Fibroblast of peridontal ligament (primary cell): ENCODE measurements around the gene ETS1.

Source experiments
- DNase-seq: peaks from one replicate; pipeline ENCODE4 v3.0.0-alpha.2; 2010; ENCODE audit errors: extremely low read depth

Gene ETS1

DNA sequence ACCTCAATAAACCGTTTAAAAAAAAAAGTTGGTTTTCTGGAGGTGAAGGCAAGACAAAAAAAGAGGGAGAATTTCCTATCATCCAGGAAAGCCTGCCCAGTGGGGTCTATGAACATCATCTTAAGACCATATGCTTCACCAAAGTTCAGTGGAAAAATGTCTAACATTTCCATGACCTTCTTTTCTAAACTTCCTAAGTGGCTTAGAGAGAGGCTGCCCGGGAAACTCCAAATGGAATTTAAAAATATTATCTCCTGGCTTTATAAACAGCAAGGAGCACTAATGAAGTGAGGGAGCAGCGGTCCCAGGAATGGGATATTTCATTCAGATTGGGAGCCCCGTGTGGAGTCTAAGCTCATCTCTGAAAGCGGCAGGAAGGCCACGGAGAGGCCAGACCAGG lies 46.9 kb downstream of the ETS1 start:
- DNase-seq = no peak

DNA sequence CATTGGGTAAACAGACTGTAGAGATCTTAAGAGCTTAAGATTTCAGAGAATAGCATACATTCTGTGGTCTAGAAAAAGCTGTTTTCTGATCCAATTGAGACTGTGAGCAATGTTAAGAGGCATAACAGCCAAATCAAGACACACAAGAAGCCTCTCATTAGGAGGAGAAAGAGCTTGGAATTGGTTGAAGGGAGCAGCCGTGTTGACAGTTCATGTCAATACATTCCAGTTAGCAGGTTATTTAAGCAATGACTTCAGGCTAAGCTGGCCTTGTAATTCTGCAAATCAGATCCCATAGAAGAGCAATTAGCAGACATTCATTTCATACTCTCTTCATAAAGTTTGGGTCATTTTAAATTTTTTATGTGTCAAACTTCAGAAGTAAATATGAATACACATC lies 50.9 kb downstream of the ETS1 start:
- DNase-seq = no peak

DNA sequence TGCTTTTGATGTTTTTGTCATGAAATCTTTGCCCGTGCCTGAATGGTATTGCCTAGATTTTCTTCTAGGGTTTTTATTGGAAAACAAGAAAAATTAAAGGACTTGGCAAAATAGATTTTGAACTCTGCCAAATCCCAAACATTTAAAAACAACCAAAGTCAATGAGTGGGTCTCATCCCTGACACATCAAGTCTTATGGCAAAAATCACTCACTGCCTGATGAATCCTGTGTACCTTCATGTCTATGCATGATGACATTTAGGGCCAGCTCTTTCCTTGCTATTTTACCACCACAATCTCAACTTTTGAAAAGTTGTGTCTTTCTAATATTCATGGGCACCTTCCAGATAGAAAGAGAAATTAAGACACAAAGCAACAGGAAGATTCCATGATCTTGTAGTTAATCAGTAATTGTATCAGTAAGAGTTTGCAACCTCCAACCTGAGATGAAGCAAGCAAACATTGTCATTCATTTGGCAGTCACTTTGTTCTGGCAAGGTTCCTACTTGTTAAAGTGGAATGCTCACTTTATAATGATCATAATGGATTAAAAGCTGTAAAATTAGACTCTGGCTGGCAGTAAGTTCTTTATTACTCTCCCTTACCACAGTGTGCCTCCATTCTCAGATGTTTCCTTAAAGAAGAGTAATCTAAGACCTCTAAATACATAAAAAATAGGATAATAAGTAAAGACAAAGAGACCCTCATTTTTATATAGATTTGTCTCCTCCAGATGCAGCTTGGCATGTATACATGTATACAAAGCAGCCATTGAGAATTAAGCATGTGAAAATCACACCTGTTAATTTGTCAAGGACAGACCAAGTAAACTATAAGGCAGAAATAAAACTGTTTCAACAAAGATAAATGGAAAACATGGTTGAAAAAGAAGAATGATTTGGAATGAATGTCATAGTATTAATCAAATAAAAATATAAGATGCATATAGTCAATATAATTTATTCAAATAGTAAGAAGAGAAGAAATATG lies 51.6 kb downstream of the ETS1 start:
- DNase-seq = no peak

DNA sequence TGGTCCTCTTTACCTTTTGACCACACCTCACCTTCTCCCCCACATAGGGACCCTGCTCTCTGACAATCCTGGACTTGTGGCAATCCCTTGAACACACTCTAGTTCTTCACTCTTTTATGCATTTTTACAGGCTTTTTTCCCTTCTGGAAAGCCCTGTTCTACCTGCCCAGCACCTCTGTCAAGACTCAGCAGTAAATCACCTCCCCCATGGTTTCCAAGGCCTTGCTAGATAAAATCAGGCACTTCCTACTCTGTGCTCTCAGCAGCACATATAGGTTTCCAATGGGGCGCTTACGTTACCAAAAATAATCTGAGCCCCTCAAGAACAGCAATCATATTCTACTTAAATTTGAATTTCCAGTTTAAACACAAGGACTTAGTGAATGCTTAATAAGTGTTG lies 53.9 kb downstream of the ETS1 start:
- DNase-seq = no peak

DNA sequence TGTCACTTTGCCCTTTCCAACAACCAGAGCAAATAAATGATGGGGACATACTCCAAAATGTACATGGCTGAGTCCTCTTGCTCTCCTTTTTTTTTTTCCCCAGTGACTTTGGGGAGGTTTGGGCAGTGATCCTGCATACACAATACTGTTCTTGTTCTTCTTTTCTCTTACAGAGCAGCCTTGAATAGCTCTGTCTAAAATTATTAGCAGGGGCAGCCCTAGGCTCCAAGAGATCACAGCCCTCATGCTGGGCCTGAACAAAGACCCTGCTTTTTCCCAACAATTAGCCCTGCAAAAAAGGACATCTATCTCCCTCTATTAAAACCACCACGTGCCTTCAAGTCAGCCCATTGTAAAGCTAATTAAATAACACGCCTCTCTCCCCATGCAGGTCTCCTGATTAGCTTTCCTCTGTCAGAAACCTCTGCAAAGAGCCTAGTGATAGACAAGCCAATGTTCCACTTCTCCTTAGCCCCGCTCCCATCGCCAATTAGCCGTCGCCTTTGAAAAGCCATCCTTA lies 54.7 kb downstream of the ETS1 start:
- DNase-seq = no peak

DNA sequence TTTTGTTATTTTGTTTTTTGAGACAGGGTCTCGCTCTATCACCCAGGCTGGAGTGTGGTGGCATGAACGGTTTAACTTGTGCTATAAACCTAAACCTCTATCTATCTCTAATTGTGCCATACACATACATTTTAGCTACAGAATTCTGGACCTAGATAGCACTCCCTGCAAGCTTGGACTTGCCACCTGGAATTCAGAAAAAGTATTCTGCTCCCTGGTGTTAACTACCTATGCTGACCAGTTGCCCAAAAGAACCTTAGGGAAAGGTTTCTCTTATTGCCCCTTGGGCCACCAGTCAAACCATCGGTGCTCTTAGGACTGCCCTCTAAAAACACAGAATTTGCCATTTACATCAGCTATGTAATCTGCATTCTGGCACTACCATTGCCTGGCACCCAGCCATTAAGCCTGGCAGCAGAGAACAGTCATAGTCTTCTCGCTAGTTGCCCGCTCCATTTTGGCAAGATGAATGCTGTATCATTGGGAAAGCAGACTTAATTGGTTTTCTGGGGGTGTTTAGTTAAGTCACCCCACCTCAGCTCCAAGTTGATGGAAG lies 55.3 kb downstream of the ETS1 start:
- no peak for DNase-seq

DNA sequence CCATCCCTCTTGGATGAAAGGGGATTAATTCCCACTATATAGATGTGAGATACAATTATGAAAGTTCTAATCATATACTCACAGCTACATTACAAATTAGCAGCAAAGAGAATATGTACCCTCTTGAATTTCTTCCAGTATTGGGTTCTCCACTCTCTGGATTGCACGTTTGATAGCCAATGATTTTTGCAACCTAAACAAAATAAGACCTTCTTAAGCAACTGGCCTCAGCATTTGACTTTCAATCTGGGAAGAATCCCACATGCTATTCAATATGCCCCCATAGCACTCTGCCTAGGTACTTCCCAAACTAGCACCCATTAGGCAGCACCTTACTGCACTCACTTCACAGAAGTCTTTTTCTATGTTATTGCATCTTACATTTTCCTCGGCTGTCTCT lies 55.8 kb downstream of the ETS1 start:
- no peak for DNase-seq

DNA sequence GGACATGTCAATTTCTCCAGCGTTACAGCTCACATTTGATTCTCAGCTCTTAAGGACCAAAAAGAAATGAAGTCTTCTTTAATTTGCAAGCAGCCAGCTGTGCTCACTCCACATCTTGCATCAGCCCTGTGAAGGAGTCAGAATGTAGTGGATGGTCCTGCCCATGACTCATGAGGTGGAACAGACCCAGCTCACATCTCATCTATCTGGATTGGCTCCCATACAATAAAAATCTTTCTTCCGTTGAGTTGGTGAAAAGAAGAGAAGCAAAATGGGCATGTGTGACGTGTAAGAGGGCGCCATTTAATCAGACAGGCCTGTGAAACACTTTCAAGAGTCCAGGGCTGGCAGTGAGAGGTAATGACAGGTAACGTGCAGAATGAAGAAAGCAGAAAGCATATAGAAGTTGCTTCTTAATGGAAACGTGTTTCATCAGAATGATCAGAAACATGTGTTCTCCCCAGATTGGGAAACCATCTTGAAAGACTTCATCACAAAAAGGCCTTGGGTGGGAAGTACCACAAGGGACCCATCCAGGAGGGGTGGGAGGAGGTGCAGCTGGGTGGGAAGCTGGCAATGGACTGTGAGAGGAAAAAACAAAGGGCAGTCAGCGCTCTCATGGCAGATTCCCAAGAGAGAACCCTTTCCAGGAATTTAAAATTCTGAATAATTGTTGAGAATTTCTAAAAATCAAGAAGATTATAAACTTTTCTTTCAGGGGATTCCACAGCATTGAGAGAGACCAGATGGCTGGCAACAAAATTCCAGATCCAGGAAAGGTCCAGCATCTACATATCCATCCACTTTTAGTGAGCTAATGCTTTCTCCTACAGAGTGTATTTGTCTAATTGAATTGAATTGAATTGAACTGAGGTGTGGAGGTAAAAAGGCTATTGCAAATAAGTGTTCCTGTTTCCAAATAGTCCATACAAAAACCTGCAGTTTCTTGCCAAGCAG lies 57.0 kb downstream of the ETS1 start:
- peak; percentile 98 for DNase-seq

DNA sequence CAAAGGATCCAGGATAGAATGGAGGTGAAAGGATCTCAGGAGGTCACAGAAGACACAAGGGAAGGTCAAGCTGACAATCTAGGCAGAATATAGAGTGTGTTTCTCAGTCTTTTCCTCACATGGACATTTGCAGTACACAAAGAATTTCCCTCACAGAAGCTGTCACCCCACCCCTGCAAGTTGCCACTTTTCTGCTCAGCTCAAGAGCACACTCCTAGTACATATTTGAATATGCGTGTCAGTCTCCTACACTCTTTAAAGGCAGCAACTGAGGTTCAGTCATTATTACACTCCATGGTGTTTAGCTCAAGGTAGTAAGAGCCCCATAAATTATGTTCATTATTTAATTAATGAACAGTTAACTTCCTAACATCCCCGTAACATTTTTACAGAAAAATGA lies 59.1 kb downstream of the ETS1 start:
- DNase-seq = no peak

DNA sequence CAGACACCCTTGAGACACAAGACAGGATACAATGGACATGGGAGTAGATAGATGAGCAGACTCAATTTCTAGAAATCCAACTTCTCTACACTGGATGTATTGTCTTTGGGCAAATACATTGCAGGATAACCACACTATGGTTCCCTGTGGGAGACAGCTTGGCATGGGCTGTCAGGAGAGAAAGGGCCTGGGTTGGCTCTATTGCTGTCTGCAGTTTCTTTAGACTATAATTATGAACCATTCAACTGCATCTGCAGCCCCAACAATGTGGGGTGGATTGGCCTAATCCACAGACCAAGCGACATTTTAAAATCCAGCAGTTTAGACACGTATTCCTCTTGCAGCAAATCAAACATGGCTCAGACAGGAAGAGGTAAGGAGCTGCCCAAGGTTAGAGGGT lies 60.3 kb downstream of the ETS1 start:
- no peak for DNase-seq

DNA sequence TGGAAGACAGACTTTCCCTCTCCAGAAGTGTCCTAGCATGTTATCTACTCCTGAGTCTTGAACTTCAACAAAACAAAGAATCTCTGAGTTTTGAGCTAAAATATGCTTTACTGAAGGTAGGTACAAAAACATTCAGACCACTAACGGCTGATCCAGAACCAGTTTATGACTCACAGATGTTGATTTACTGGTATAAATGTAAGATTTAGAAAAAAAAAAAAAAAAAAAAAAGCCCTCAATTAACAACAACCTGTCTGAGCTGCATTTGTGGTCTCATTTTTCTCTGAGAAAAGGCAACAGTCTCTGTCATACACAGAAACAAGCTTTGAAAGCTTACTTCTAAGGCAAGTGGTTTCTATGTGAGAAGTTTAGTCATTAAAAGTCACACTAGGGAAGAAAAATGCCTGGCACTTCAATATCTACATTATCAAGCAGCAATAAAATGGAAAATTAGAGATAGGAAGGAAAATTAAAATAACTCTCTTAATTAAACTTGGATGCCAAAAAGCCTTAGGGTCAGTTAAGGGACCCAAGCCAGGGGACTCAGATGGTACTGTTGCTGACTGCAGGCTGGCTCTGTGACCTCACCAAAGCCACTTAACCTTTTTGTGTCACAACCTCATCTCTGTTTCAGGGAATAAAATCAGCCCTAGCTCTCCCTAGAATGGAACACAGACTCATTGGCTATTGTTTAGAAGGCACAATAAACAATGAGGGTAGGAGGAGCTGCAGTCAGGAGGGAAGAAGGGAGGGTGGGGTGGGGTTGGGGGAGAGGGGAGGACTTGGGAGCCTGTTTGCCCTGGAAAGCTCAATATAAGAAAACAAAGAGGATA lies 61.7 kb downstream of the ETS1 start:
- peak; percentile 50 for DNase-seq

DNA sequence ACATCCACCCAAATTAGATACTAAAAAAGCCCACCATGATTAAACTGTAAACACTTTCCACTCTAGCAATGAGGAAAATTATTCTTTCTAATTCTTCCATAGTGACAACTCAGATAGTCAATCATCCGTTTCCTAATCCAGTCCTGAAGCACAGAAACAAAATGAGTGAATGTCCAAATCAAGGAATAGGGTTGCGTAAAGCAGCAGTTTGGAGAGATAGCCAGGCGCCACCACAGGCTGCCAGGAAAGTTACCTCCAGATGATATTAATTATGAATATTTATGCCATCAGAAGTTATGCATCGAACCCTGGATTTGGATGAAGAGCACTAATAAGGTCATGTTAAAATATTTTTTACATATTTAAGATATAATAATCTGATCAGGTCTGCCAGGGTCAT lies 63.2 kb downstream of the ETS1 start:
- DNase-seq = peak; percentile 54

DNA sequence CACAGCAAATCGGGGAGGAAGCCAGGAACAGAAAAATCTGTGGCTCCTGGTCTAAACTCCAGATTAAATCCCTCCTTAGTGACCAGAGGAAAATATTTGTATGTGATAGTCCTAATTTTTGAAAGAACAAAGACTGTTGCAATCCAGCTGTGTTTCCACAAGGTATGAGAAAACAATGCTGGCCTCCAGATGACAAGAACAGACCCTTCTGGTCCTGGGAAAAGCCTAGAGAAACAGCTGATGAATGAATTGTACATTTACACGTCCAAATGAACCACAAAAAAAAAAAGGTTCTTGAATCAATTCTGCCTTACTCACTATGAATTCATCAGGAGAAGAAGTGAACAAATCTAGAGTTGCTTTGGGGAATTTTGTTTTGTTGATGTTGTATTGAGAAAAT lies 63.7 kb downstream of the ETS1 start:
- DNase-seq = peak; percentile 43

DNA sequence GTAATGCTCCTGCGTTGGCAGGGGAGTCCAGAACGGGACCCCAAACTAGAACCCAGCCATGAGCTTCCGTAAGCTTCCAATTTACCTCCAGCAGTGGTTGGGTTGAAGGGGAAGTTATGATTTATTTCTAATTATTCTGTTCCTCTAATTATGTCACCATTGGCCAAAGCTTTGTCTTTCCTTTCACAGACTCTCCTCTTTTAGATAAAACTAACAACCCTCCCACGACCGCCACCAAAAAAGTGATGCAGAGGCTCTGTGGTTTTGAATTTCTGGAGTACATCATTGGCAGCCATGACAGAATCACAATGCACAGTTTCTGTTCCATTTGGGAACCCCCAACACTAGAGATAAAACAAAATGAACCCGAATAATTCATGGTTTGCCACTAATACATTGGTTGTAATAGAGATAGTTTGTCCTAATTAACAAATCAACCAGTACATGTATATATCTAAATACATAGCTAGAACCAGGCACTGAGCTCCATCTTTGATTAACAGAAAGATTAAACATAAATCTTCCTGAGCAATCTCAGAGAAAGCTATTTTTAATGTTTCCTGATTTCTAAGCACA lies 64.3 kb downstream of the ETS1 start:
- DNase-seq = no peak

DNA sequence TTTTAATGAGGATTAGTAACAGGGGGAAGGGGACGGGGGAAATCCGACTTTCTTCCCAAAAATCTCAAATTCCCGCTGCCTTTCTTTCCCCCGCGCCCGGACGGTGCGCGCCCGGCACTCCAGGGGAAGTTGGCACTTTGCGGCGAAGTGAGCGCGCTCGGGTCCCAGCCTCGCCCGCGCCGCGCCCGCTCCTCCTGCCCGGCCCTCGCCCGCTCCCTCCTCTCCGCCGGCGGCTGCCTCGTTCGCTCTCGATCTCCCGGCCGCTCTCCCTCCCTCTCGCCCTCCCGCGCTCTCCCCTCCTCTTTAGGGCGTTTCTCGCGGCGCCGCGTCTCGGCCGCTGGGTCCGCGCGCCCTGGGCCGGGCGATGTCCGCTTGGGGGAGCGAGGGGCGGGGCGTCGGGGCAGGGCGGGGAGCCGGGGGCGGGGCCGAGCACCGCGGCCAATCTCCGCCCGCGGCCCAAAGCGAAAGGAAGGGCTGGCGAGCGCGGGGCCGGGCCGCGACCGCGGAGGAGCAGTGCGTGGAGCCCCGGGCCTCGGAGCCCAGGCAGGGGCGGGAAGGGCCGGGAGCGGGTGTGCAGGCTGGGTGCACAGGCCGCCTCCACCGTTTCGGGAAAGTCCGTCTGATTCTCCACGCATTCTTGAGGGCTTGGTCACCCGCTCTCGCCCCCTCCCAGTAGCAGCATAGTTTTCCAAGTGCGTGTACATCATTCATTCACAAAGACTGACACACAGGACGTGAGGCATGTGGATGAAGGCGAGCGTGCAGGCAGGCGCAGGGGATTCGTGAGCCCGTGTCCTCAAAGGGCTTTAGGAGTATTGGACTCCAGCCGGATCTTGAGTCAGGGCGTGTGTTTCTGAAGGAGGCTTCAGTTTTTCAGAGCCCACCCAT lies 65.1 kb downstream of the ETS1 start:
- peak; percentile 94 for DNase-seq

DNA sequence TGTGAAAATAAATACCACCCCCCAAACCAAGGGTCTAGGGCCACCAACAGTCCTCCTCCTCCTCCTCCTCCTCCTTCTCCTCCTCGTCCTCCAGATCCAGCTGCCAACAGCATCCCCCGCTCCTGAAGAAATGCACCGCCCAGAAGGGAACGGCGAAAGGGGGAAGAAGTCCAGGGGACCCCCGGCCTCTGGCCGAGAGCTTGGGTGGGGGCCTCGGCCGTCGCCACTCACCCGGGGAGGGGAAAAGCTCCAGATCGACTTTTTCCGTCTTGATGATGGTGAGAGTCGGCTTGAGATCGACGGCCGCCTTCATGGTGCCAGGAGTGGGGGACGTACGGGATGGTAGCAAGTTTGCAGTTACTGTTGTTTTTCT lies 65.7 kb downstream of the ETS1 start:
- DNase-seq = peak; percentile 27

DNA sequence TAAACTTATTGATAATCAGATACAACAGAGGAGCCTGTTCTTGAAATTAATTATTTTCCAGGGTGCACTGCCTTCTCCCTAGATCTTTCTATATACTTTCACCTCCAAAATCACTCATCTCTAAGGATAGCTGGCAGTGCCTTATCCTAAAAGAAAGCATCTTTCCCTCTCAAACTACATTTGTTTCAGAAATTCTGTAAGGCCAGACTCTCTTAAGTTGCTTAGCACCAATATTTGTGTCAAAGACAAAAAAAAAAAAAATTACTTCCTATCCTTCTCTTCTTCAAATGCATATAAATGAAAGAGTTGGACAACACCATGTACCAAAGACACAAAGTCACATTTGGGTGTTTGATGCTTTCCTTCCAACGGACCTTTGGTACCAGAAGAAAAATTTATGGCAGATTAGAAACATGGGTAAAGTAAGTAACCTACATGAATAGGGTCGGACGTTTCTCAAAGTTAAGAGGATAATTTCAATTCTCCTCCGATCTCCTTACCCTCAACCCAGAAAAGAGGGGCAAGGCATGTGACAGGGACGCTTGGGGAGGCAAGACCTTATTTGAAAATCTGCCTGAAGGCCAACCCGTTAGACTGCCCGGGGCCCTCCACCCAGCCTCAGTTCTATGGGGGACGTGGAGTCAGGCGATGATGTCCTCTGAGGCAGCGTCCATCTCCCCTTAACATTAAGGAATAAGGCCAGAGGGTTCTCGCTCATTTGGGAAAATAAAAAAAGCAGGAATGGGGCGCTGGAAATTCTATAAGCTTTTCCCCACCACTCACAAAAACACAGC lies 66.3 kb downstream of the ETS1 start:
- DNase-seq = peak; percentile 40

DNA sequence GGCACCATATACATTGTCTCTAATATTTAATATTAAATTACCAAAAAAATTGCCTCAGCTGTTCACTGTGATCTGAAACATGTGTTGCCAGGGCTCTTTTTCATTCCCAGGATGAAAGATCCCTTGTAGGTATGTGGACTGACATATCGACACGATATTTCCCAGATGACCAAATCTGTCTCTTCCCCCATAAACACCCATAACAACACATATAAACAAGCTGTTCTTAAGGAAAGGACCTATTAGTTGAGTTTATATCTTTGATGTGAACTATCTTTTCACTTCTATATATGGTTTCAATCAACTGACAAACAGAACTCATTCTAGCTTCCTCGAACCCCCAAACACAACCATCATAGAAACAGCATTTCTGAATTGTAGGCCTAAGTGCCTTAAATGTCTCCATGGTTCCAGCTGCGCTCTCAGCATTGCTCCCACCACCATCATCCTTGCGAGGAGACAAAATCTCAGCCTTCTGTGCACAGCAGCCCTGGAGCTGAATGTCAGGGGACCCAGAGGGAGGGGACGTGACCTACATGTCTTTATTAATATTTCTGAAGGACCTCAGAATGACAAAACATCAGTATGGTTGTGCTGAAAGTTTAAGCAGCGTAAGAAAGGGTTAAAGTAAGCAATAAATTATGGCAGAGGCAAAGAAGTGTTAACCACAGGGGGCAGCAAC lies 67.0 kb downstream of the ETS1 start:
- peak; percentile 39 for DNase-seq
